IMR-90 (cell line): ENCODE results near the gene TACC2.

Source experiments
- BHLHE40 ChIP-seq: fragments of 150-350 bp; IDR thresholded peaks from 2 replicates; pipeline ENCODE4 v1.6.1; 2016; ENCODE audit warnings: mild to moderate bottlenecking, low read depth, low read length
- CTCF ChIP-seq: conservative IDR thresholded peaks from 2 replicates; pipeline ENCODE4 v1.5.1; 2012; ENCODE audit warnings: mild to moderate bottlenecking, low read depth, low read length, improper control_type of control experiment
- FOS ChIP-seq: fragments of 150-350 bp; IDR thresholded peaks from 2 replicates; pipeline ENCODE4 v1.6.1; 2016; ENCODE audit warnings: low read depth, low read length
- MAFK ChIP-seq: IDR thresholded peaks from 2 replicates; pipeline ENCODE4 v1.6.1; 2012; ENCODE audit warnings: low read depth, low read length, improper control_type of control experiment
- MAZ ChIP-seq: IDR thresholded peaks from 2 replicates; pipeline ENCODE4 v1.6.1; 2012; ENCODE audit warnings: low read depth, mild to moderate bottlenecking, low read length, improper control_type of control experiment, moderate library complexity, borderline replicate concordance
- MXI1 ChIP-seq: IDR thresholded peaks from 2 replicates; pipeline ENCODE4 v1.6.1; 2012; ENCODE audit warnings: low read depth, mild to moderate bottlenecking, low read length, moderate library complexity, borderline replicate concordance
- POLR2A ChIP-seq: IDR thresholded peaks from 2 replicates; pipeline ENCODE4 v1.6.1; 2012; ENCODE audit warnings: mild to moderate bottlenecking, low read depth, low read length
- RAD21 ChIP-seq: IDR thresholded peaks from 2 replicates; pipeline ENCODE4 v1.6.1; 2012; ENCODE audit warnings: low read length, improper control_type of control experiment
- RFX5 ChIP-seq: IDR thresholded peaks from 2 replicates; pipeline ENCODE4 v1.8.0; 2012; ENCODE audit warnings: low read depth, mild to moderate bottlenecking, low read length, moderate library complexity
- TF ChIP-seq, protein P1 (sequence below): fragments of 150-350 bp; IDR thresholded peaks from 2 replicates; pipeline ENCODE4 v1.6.1; 2016; ENCODE audit warnings: low read depth, mild to moderate bottlenecking, low read length, moderate library complexity, borderline replicate concordance

DNA sequence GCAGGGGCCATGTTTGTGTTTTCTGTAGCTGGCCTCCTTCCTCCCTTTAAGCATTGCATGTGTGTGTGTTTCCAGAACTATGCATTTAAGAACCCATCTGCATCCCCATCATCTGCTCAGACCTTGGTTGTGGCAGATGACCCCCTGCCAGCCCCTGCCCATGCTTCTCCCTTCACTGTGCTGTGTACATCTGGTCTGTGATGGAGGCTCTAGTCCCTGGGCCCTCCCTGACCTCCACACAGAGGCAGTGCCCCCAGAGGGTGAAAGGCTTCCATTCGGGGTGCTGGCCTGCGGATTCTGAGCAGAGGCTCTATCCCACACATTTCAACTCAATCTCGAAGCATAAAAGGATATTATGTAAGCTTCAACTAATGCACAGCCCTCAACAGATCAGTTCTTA is 89.4 kb downstream of the TACC2 start:
- TF ChIP-seq CTCF (no peak), MAFK (no peak), MAZ (no peak), RFX5 (no peak), POLR2A (no peak), MXI1 (no peak), FOS (no peak), BHLHE40 (no peak), RAD21 (no peak)
- TF ChIP-seq, protein P1, sequence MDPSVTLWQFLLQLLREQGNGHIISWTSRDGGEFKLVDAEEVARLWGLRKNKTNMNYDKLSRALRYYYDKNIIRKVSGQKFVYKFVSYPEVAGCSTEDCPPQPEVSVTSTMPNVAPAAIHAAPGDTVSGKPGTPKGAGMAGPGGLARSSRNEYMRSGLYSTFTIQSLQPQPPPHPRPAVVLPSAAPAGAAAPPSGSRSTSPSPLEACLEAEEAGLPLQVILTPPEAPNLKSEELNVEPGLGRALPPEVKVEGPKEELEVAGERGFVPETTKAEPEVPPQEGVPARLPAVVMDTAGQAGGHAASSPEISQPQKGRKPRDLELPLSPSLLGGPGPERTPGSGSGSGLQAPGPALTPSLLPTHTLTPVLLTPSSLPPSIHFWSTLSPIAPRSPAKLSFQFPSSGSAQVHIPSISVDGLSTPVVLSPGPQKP = no peak
